ENCODE data around the gene PNLIPRP2.

The PNLIPRP2 gene

GRCh38 chr10:116663342-116663741 is 42.6 kb downstream of the PNLIPRP2 start:
- H3K36me3 ChIP-seq (ENCODE audit: insufficient read depth, low read length): no peaks in the 10 kb centered on the region
- ATAC-seq (ENCODE audit: insufficient read depth, low read depth) (no peak), DNase-seq (no peak)
- no peak overlapping the region for H3K9ac ChIP-seq (ENCODE audit: low read depth, low read length)
- no peak overlapping the region for H3K27ac ChIP-seq (ENCODE audit: low read length)
- H3K4me2 ChIP-seq (ENCODE audit: insufficient read depth, low read length): no peak overlapping the region
- no peaks in the 10 kb centered on the region for H3K4me1 ChIP-seq (ENCODE audit: insufficient read depth, low read length)
- no peaks in the 10 kb centered on the region for H3K9me3 ChIP-seq (ENCODE audit: insufficient read depth, low read length, severe bottlenecking)
- no peaks in the 10 kb centered on the region for H3K27me3 ChIP-seq (ENCODE audit: insufficient read depth, low read length, poor library complexity)
- no peak overlapping the region for H3K4me3 ChIP-seq (ENCODE audit: low read depth in 1 of 2, low read length in 2 of 2)
- TF ChIP-seq CTCF (IDR thresholded peaks at IDR 0.05; ENCODE audit: borderline replicate concordance, extremely low read depth, low read length, poor library complexity, severe bottlenecking): no peak
- TF ChIP-seq EZH2 (IDR thresholded peaks at IDR 0.05; ENCODE audit: borderline replicate concordance, low read depth, low read length, severe bottlenecking): no peak
- H3K79me2 ChIP-seq (ENCODE audit: insufficient read depth, low read length): no peaks in the 10 kb centered on the region
- no peaks in the 10 kb centered on the region for H4K20me1 ChIP-seq (ENCODE audit: insufficient read depth, low read length)
- no peak overlapping the region for H2AFZ ChIP-seq (ENCODE audit: low read depth, low read length)

- Histone ChIP-seq H3K9me3 (ENCODE audit: insufficient read depth, low read length, severe bottlenecking) (no peaks in the 10 kb centered on the region), H3K27ac (ENCODE audit: low read length) (no peak overlapping the region), H3K4me2 (ENCODE audit: insufficient read depth, low read length) (no peak overlapping the region), H3K4me3 (ENCODE audit: low read depth in 1 of 2, low read length in 2 of 2) (no peak overlapping the region), H3K36me3 (ENCODE audit: insufficient read depth, low read length) (no peaks in the 10 kb centered on the region), H3K79me2 (ENCODE audit: insufficient read depth, low read length) (no peaks in the 10 kb centered on the region), H3K27me3 (ENCODE audit: insufficient read depth, low read length, poor library complexity) (no peaks in the 10 kb centered on the region), H3K9ac (ENCODE audit: low read depth, low read length) (no peak overlapping the region), H2AFZ (ENCODE audit: low read depth, low read length) (no peak overlapping the region), H3K4me1 (ENCODE audit: insufficient read depth, low read length) (no peaks in the 10 kb centered on the region), H4K20me1 (ENCODE audit: insufficient read depth, low read length) (no peaks in the 10 kb centered on the region)
- TF ChIP-seq EZH2 (IDR thresholded peaks at IDR 0.05; ENCODE audit: borderline replicate concordance, low read depth, low read length, severe bottlenecking) (no peak), CTCF (IDR thresholded peaks at IDR 0.05; ENCODE audit: borderline replicate concordance, extremely low read depth, low read length, poor library complexity, severe bottlenecking) (no peak)
- DNase-seq: no peak
- ATAC-seq (ENCODE audit: insufficient read depth, low read depth): no peak
These were observed 43.9 kb downstream of the PNLIPRP2 start for GRCh38 chr10:116664631-116665030.

DNA sequence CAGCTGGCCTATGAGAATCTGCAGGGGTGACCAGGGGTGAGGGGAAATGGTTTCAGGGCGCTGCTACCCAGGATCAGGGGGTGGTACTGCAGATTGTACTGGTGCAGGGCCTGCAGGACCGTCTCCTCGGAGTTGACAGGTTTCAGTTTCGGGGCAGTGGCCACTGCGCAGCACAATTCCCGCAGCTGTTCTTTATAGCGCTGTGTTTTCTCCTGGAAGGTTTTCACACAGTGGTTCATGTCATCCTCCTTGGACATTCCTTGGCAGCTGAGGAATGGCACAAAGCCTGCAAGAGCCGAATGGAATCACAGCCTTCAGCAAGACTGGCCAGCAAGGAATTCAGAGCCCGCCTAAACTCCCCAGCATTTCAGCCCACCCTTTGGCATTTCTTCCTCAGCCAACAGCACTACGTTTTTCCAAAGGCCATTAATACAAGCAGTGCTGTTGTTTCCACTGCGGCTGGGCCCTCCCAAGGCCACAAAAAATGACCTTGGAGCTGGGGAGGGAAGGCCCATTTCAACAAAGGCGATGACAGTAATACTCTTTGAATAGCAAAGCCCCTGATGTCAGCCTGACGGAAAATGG is 44.9 kb downstream of the PNLIPRP2 start:
- DNase-seq (no peak), ATAC-seq (ENCODE audit: insufficient read depth, low read depth) (no peak)
- no peaks in the 10 kb centered on the region for H3K9me3 ChIP-seq (ENCODE audit: insufficient read depth, low read length, severe bottlenecking)

More for the DNA sequence above, 44.9 kb downstream of the PNLIPRP2 start:
- no peak overlapping the region for H3K4me3 ChIP-seq (ENCODE audit: low read depth in 1 of 2, low read length in 2 of 2)
- H3K27ac ChIP-seq (ENCODE audit: low read length): no peak overlapping the region
- no peaks in the 10 kb centered on the region for H4K20me1 ChIP-seq (ENCODE audit: insufficient read depth, low read length)
- no peaks in the 10 kb centered on the region for H3K27me3 ChIP-seq (ENCODE audit: insufficient read depth, low read length, poor library complexity)
- no peaks in the 10 kb centered on the region for H3K4me1 ChIP-seq (ENCODE audit: insufficient read depth, low read length)
- H3K36me3 ChIP-seq (ENCODE audit: insufficient read depth, low read length): no peaks in the 10 kb centered on the region
- no peak overlapping the region for H3K4me2 ChIP-seq (ENCODE audit: insufficient read depth, low read length)
- TF ChIP-seq EZH2 (IDR thresholded peaks at IDR 0.05; ENCODE audit: borderline replicate concordance, low read depth, low read length, severe bottlenecking) (no peak), CTCF (IDR thresholded peaks at IDR 0.05; ENCODE audit: borderline replicate concordance, extremely low read depth, low read length, poor library complexity, severe bottlenecking) (no peak)
- no peaks in the 10 kb centered on the region for H3K79me2 ChIP-seq (ENCODE audit: insufficient read depth, low read length)
- no peak overlapping the region for H2AFZ ChIP-seq (ENCODE audit: low read depth, low read length)
- H3K9ac ChIP-seq (ENCODE audit: low read depth, low read length): no peak overlapping the region
